Measurements from ENCODE around the gene PSMD11. TPM values are rescaled to one million over a fixed set of nuclear protein-coding genes. Genes with fewer than 3 reads are reported as not detected.

PSMD11 gene
- total RNA-seq, 2 donors from 2014 or later: 42.0 to 51.9 TPM

- DNase-seq (ENCODE audit: low spot score): no peak
- Histone ChIP-seq H3K27me3 (replicated peaks; ENCODE audit: insufficient read depth) (no peaks in the 10 kb centered on the region), H3K9me3 (no peaks in the 10 kb centered on the region), H3K4me3 (no peak overlapping the region), H3K27ac (no peak overlapping the region), H3K36me3 (no peaks in the 10 kb centered on the region), H3K4me1 (ENCODE audit: control insufficient read depth in 1 of 2, low read depth in 2 of 2) (no peaks in the 10 kb centered on the region)
- no peak for ATAC-seq (ENCODE audit: insufficient number of reproducible peaks, low FRiP score, low read depth)
- TF ChIP-seq, protein P1, sequence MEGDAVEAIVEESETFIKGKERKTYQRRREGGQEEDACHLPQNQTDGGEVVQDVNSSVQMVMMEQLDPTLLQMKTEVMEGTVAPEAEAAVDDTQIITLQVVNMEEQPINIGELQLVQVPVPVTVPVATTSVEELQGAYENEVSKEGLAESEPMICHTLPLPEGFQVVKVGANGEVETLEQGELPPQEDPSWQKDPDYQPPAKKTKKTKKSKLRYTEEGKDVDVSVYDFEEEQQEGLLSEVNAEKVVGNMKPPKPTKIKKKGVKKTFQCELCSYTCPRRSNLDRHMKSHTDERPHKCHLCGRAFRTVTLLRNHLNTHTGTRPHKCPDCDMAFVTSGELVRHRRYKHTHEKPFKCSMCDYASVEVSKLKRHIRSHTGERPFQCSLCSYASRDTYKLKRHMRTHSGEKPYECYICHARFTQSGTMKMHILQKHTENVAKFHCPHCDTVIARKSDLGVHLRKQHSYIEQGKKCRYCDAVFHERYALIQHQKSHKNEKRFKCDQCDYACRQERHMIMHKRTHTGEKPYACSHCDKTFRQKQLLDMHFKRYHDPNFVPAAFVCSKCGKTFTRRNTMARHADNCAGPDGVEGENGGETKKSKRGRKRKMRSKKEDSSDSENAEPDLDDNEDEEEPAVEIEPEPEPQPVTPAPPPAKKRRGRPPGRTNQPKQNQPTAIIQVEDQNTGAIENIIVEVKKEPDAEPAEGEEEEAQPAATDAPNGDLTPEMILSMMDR (IDR thresholded peaks at IDR 0.05): no peak
Observed at GRCh38 chr17:32510466-32510865, 66.2 kb downstream of the PSMD11 start.

- Histone ChIP-seq H3K27ac (no peak overlapping the region), H3K27me3 (replicated peaks; ENCODE audit: insufficient read depth) (no peaks in the 10 kb centered on the region), H3K9me3 (no peaks in the 10 kb centered on the region), H3K36me3 (no peaks in the 10 kb centered on the region), H3K4me3 (no peak overlapping the region), H3K4me1 (ENCODE audit: control insufficient read depth in 1 of 2, low read depth in 2 of 2) (no peaks in the 10 kb centered on the region)
- TF ChIP-seq, protein P1 (IDR thresholded peaks at IDR 0.05): no peak
- DNase-seq (ENCODE audit: low spot score) (no peak), ATAC-seq (ENCODE audit: insufficient number of reproducible peaks, low FRiP score, low read depth) (no peak)
Observed at GRCh38 chr17:32512328-32512727, 68.0 kb downstream of the PSMD11 start.

DNA sequence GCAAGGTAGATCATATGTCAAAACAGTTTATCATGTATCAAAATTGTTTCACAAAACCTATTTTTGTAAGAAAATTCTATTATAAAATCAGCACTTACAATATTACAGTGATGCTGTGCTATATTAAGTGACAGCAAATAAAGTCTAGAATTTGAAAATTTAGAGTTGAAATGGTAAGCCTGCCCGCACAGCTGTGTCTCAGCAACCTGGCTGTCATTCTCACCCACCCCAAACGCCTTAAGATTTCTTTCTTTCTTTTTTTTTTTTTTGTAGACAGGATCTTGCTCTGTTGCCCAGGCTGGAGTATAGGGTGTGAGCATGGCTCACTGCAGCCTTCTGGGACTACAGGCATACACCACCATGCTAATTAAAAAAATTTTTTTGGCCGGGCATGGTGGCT, 69.3 kb downstream of the PSMD11 start:
- no peaks in the 10 kb centered on the region for H3K36me3 ChIP-seq
- no peak overlapping the region for H3K4me3 ChIP-seq
- ATAC-seq (ENCODE audit: insufficient number of reproducible peaks, low FRiP score, low read depth) (no peak), DNase-seq (ENCODE audit: low spot score) (no peak)
- H3K9me3 ChIP-seq: no peaks in the 10 kb centered on the region
- no peaks in the 10 kb centered on the region for H3K4me1 ChIP-seq (ENCODE audit: control insufficient read depth in 1 of 2, low read depth in 2 of 2)
- H3K27me3 ChIP-seq (replicated peaks; ENCODE audit: insufficient read depth): no peaks in the 10 kb centered on the region
- H3K27ac ChIP-seq: no peak overlapping the region
- TF ChIP-seq, protein P1 (IDR thresholded peaks at IDR 0.05): no peak

- Histone ChIP-seq H3K9me3 (no peaks in the 10 kb centered on the region), H3K4me3 (no peak overlapping the region), H3K4me1 (ENCODE audit: control insufficient read depth in 1 of 2, low read depth in 2 of 2) (peaks cover 0 to 6% of the 10 kb centered on the region in 2 donors), H3K27ac (no peak overlapping the region), H3K27me3 (replicated peaks; ENCODE audit: insufficient read depth) (no peaks in the 10 kb centered on the region), H3K36me3 (no peaks in the 10 kb centered on the region)
- ATAC-seq (ENCODE audit: insufficient number of reproducible peaks, low FRiP score, low read depth) (no peak), DNase-seq (ENCODE audit: low spot score) (no peak)
- TF ChIP-seq, protein P1 (IDR thresholded peaks at IDR 0.05): no peak
Observed at GRCh38 chr17:32514606-32515005, 70.3 kb downstream of the PSMD11 start.

DNA sequence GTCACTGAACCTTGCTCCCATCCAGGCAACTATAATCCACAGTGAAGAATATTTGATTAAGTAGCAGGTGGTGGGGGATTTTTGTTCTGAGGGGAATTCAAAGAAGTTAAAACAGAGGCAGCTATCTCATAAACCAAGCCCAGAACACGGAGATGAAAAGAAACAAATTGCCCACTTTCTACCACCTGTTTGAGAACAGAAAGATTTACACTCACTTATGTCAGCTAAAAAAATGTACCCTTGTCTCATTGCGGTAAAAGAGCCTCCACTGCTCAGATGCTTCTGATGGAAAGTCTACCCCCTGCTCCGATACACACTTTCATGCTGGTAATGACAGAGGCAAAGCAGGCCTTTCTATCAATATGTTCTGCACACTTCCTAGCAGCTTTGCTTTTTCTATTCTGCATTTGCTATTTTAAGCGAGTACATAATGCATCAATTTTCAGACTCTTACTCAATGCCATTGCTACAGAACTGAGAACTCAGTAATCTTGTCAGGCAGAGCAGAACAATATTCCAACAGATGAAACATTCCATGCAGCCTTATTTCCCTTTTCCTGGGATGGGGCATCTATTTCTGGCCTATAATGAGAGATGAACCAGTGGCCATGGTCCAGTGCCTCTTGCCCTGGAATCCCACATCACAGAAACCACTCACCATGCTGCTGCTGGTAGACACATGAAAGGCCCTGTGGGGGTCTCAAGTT, 71.5 kb downstream of the PSMD11 start:
- Histone ChIP-seq H3K36me3 (no peaks in the 10 kb centered on the region), H3K4me3 (no peak overlapping the region), H3K27ac (no peak overlapping the region), H3K9me3 (no peaks in the 10 kb centered on the region), H3K27me3 (replicated peaks; ENCODE audit: insufficient read depth) (no peaks in the 10 kb centered on the region), H3K4me1 (ENCODE audit: control insufficient read depth in 1 of 2, low read depth in 2 of 2) (peaks cover 7 to 14% of the 10 kb centered on the region in 2 donors)
- ATAC-seq (ENCODE audit: insufficient number of reproducible peaks, low FRiP score, low read depth) (no peak), DNase-seq (ENCODE audit: low spot score) (no peak)
- TF ChIP-seq, protein P1 (IDR thresholded peaks at IDR 0.05): no peak
